ENCODE data around the gene SFT2D3. TPM values are rescaled to one million over a fixed set of nuclear protein-coding genes. Genes with fewer than 3 reads are reported as not detected.

SFT2D3 gene
- total and polyA plus RNA-seq, 2 of the 8 experiments (the other 6 are each of a cell fraction or from before 2014, with no cell fraction given): 7.3 to 10.3 TPM

- Histone ChIP-seq H3K9ac (replicated peaks in 1 of 4; ENCODE audit: extremely low read depth in 1 of 4, low read depth in 3 of 4, low read length in 3 of 4) (no peak overlapping the region), H3K18ac (ENCODE audit: extremely low read depth, low read length) (no peak overlapping the region), H2BK20ac (ENCODE audit: low read length) (no peak overlapping the region), H3K79me2 (ENCODE audit: control insufficient read depth in 1 of 2, insufficient read depth in 2 of 2, low read length in 2 of 2) (no peaks in the 10 kb centered on the region; a peak in 1 of 4 replicates), H4K91ac (replicated peaks; ENCODE audit: insufficient read length, low read length) (no peak overlapping the region), H4K8ac (ENCODE audit: extremely low read depth, insufficient read depth, low read length) (no peak overlapping the region), H3K4me2 (ENCODE audit: insufficient read depth in 1 of 2, low read depth in 2 of 2, low read length in 2 of 2) (no peak overlapping the region), H3K4me1 (replicated peaks in 1 of 4; ENCODE audit: control insufficient read depth in 3 of 4, insufficient read depth in 4 of 4, low read length in 3 of 4) (no peaks in the 10 kb centered on the region), H2BK12ac (ENCODE audit: low read depth, low read length) (no peak overlapping the region), H3K27ac (ENCODE audit: low read depth, low read length) (no peak overlapping the region), H2BK5ac (ENCODE audit: low read depth, low read length) (no peak overlapping the region), H3K36me3 (ENCODE audit: control insufficient read depth in 2 of 4, insufficient read depth in 4 of 4, low read length in 3 of 4) (peaks cover 21 to 79% (median 49%) of the 10 kb centered on the region in 4 experiments), H2AFZ (ENCODE audit: low read length) (no peak overlapping the region), H2BK15ac (ENCODE audit: low read length) (no peak overlapping the region), H3K79me1 (ENCODE audit: low read depth, low read length) (no peaks in the 10 kb centered on the region), H2AK5ac (ENCODE audit: low read depth, low read length) (no peak overlapping the region), H3K4me3 (ENCODE audit: extremely low read depth in 1 of 4, insufficient read depth in 2 of 4, low read depth in 3 of 4, low read length in 4 of 4) (no peak overlapping the region), H3K23ac (ENCODE audit: insufficient read length) (no peak overlapping the region), H3K23me2 (ENCODE audit: low read depth, low read length) (no peaks in the 10 kb centered on the region), H3K14ac (ENCODE audit: insufficient read length) (no peak overlapping the region), H2BK120ac (replicated peaks; ENCODE audit: low read depth, low read length) (no peak overlapping the region), H3K9me3 (ENCODE audit: insufficient read depth in 2 of 2, low read depth in 1 of 2, low read length in 1 of 2) (no peaks in the 10 kb centered on the region), H3K56ac (replicated peaks; ENCODE audit: insufficient read length, low read depth, low read length) (no peak overlapping the region), H3K27me3 (replicated peaks in 1 of 4; ENCODE audit: control insufficient read depth in 3 of 4, extremely low read depth in 1 of 4, insufficient read depth in 3 of 4, low read length in 3 of 4) (no peaks in the 10 kb centered on the region), H3K4ac (replicated peaks; ENCODE audit: insufficient read length, low read depth, low read length) (no peak overlapping the region), H4K5ac (ENCODE audit: insufficient read length, low read depth, low read length) (no peak overlapping the region), H4K20me1 (replicated peaks in 1 of 2; ENCODE audit: control insufficient read depth in 1 of 2, insufficient read depth in 2 of 2, low read length in 2 of 2) (peaks cover 0 to 4% of the 10 kb centered on the region in 2 experiments)
- FAIRE-seq (no peak), DNase-seq (ENCODE audit: low read depth in 1 of 2, low spot score in 2 of 2) (no peak)
- ChIA-PET POLR2A (ENCODE audit: partially characterized antibody) (interaction anchor here (1.0 to 1.2 kb wide), 2 partner anchors 17 to 22 kb away, joined by 3 read pairs; no protein-coding TSS in a partner anchor), CTCF (ENCODE audit: partially characterized antibody) (no interaction called here)
- 95% methylated on average over 13 of the region's 13 CpGs; no CpG with 5 or more reads in 1 of the 2 experiments for WGBS, 2 experiments (ENCODE audit: extremely low coverage in 1 of 2, insufficient coverage in 1 of 2, insufficient read length in 1 of 2, insufficient replicate concordance in 2 of 2, low coverage in 1 of 2, low lambda C conversion rate in 2 of 2, missing lambda C conversion rate in 1 of 2)
- TF ChIP-seq BCL11A (IDR thresholded peaks at IDR 0.05; ENCODE audit: low read depth in 2 of 2, low read length in 2 of 2): no peak
- TF ChIP-seq POU5F1 (IDR thresholded peaks at IDR 0.05; ENCODE audit: low read depth, low read length): no peak
- TF ChIP-seq SP2 (IDR thresholded peaks at IDR 0.05; ENCODE audit: low read length): no peak
- TF ChIP-seq SAP30 (IDR thresholded peaks at IDR 0.05; ENCODE audit: insufficient read depth, insufficient replicate concordance, low read length): no peak
- TF ChIP-seq CBX5 (IDR thresholded peaks at IDR 0.05; ENCODE audit: low read depth, low read length): no peak
- no peak for TF ChIP-seq RAD21 (IDR thresholded peaks at IDR 0.05 in 1 of 2, conservative IDR thresholded peaks at IDR 0.05 in 1 of 2; ENCODE audit: low read depth in 2 of 2, low read length in 2 of 2)
- TF ChIP-seq KDM5A (IDR thresholded peaks at IDR 0.05; ENCODE audit: low read length): no peak
- no peak for TF ChIP-seq TAF1 (IDR thresholded peaks at IDR 0.05; ENCODE audit: low read depth, low read length)
- TF ChIP-seq CHD2 (IDR thresholded peaks at IDR 0.05; ENCODE audit: low read length): no peak
- TF ChIP-seq TCF12 (IDR thresholded peaks at IDR 0.05; ENCODE audit: low read depth, low read length): no peak
- no peak for TF ChIP-seq E2F6 (IDR thresholded peaks at IDR 0.05)
- no peak for TF ChIP-seq PHF8 (conservative IDR thresholded peaks at IDR 0.05; ENCODE audit: low read depth, low read length)
These were observed 18.3 kb downstream of the SFT2D3 start for GRCh38 chr2:127719301-127720218.

Measured in H1 (cell line).